ENCODE results near the gene CDH11.

CDH11 gene

GRCh38 chr16:64907844-64908243 lies 214.0 kb downstream of the CDH11 start:
- DNase-seq (ENCODE audit: low read depth) = no peak

DNA sequence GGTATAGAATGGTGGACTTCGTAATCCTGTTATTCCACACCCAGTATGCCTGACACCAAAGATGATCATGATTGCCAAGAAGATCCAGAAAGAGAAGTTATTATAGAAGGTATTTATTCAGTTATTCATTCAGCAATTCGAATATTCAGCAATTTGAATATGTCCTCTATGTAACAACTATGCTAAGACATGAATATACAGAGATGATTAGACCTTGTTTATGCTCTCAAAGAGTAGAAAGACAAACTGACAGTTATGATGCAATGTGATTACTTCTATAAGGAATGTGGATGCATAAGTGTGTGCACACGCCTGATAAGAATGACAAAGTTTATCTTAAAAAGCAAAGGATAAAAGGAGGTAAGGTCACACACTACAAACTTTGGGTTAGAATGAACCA lies 218.1 kb downstream of the CDH11 start:
- no peak for DNase-seq (ENCODE audit: low read depth)

GRCh38 chr16:64900517-64900916 lies 221.3 kb downstream of the CDH11 start:
- DNase-seq (ENCODE audit: low read depth) = no peak

DNA sequence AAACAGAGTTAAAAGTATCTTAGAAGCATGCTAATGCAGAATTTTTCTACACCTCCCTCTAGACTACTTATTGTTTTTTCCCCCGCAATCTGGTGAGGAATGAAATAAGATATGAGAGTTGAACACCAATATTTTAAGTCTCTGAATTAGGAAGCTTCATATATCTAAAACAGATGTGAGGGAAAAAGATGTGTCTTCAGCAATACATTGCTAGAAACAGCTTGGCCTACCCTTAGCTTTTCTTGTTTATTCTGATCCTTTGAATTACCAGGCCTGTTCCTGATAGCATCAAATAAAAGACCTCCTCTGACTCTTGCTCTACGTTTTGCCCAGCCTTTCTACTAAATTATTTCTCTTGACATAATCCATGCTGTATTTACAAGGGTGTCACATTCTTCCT lies 221.8 kb downstream of the CDH11 start:
- no peak for DNase-seq (ENCODE audit: low read depth)

DNA sequence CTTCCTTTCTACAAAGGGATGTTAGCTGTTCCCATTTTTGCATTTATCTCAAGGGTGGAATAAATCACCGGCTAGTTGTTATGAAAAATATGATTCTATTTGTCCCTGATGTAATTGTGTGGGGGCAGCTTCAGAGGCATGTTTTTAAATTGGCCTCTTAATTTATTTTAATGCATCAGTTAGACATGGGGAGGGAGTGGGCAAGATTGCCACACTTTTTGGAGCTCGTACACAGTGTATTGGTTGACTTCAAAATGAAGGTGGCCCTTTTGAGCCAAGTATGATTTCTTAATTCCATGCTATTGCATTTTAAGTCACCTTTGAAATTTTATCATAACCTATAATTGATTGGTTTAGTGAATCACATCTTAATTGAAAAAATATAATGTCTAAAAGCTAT lies 223.7 kb downstream of the CDH11 start:
- no peak for DNase-seq (ENCODE audit: low read depth)
